RWPE2 (cell line): ENCODE data around the gene PEAK3.
A peak's percentile ranks its signal among the peaks of the same experiment; 100 is the strongest.

Experiments
- ATAC-seq: fragments of 200-7000 bp; cut with Tn5 transposase; 3 replicates; pipeline ENCODE4 v1.9.1; 2021; ENCODE audit warnings: low read depth
- DNase-seq: peaks from one replicate; pipeline ENCODE4 v3.0.0-alpha.2; 2020; ENCODE audit warnings: low spot score
- H3K27ac ChIP-seq: fragments of 450-650 bp; 2 replicates; pipeline ENCODE4 v1.5.1; 2017; ENCODE audit warnings: mild to moderate bottlenecking; ENCODE audit not compliant: poor library complexity, severe bottlenecking
- H3K27me3 ChIP-seq: fragments of 250-450 bp; sonication (Bioruptor Pico); 2 replicates; pipeline ENCODE4 v1.5.1; 2021; ENCODE audit warnings: mild to moderate bottlenecking, moderate library complexity; ENCODE audit not compliant: insufficient read depth, poor library complexity, severe bottlenecking
- H3K36me3 ChIP-seq: fragments of 250-450 bp; sonication (Bioruptor Pico); 2 replicates; pipeline ENCODE4 v1.5.1; 2020; ENCODE audit warnings: low read depth, mild to moderate bottlenecking, moderate library complexity
- H3K4me1 ChIP-seq: fragments of 250-450 bp; sonication (Bioruptor Pico); 2 replicates; pipeline ENCODE4 v1.5.1; 2021; ENCODE audit warnings: mild to moderate bottlenecking, moderate library complexity; ENCODE audit not compliant: insufficient read depth, poor library complexity, severe bottlenecking
- H3K4me3 ChIP-seq: fragments of 250-450 bp; sonication (Bioruptor Pico); 2 replicates; pipeline ENCODE4 v1.5.1; 2021; ENCODE audit warnings: mild to moderate bottlenecking, moderate library complexity; ENCODE audit not compliant: severe bottlenecking
- H3K9me3 ChIP-seq: fragments of 250-450 bp; sonication (Bioruptor Pico); 2 replicates; pipeline ENCODE4 v1.5.1; 2021; ENCODE audit warnings: mild to moderate bottlenecking, moderate library complexity; ENCODE audit not compliant: severe bottlenecking
- TF ChIP-seq, protein P1 (sequence below): fragments of 450-650 bp; IDR thresholded peaks from one replicate; pipeline ENCODE4 v1.5.1; 2017; ENCODE audit warnings: mild to moderate bottlenecking, moderate library complexity; ENCODE audit not compliant: poor library complexity, severe bottlenecking

Gene PEAK3

DNA sequence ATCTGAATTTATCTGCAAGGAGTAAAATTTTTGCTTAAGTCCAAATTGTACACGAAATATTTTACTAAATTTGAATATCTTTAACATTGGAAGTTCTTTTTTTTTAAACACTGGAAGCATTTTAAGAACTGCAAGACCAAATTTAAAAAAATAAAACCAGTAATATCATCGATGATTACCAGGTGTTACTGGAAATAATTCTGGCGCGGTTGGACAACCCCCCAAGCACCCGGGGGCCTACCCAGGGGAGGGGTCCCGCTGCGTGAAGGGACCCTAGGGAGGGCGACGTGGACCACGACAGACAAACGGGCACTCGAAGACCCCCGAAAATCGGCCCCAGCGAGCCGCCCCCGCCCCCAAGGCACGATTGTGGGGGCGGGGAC, 13.1 kb downstream of the PEAK3 start:
- Histone ChIP-seq H3K36me3 (peaks cover 32% of the 10 kb centered on the region), H3K4me3 (peak overlapping the region; percentile 95), H3K27ac (peak overlapping the region; percentile 87), H3K9me3 (no peaks in the 10 kb centered on the region), H3K27me3 (no peaks in the 10 kb centered on the region), H3K4me1 (peaks cover 8% of the 10 kb centered on the region)
- ATAC-seq (no peak), DNase-seq (no peak)
- TF ChIP-seq, protein P1, sequence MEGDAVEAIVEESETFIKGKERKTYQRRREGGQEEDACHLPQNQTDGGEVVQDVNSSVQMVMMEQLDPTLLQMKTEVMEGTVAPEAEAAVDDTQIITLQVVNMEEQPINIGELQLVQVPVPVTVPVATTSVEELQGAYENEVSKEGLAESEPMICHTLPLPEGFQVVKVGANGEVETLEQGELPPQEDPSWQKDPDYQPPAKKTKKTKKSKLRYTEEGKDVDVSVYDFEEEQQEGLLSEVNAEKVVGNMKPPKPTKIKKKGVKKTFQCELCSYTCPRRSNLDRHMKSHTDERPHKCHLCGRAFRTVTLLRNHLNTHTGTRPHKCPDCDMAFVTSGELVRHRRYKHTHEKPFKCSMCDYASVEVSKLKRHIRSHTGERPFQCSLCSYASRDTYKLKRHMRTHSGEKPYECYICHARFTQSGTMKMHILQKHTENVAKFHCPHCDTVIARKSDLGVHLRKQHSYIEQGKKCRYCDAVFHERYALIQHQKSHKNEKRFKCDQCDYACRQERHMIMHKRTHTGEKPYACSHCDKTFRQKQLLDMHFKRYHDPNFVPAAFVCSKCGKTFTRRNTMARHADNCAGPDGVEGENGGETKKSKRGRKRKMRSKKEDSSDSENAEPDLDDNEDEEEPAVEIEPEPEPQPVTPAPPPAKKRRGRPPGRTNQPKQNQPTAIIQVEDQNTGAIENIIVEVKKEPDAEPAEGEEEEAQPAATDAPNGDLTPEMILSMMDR = no peak

DNA sequence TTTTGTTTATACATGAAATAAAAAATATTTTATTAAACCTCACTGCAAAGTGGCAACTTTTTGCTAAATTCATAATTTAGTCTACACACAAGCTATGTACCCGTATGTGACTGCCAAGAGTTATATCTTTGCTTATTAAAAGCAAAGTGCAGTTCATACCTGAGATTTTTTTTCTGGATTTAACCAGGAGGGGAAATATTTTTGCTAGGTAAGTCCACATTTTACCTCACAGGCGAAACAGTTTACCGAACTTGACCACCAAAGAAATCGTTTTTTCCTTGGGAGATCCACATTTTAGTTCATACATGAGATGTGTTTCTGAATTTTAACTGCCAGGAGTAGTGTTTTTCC, 13.5 kb downstream of the PEAK3 start:
- TF ChIP-seq, protein P1 = no peak
- Histone ChIP-seq H3K27ac (peak overlapping the region; percentile 87), H3K4me1 (peaks cover 8% of the 10 kb centered on the region), H3K4me3 (peak overlapping the region; percentile 95), H3K9me3 (no peaks in the 10 kb centered on the region), H3K27me3 (no peaks in the 10 kb centered on the region), H3K36me3 (peaks cover 32% of the 10 kb centered on the region)
- ATAC-seq (no peak), DNase-seq (no peak)

DNA sequence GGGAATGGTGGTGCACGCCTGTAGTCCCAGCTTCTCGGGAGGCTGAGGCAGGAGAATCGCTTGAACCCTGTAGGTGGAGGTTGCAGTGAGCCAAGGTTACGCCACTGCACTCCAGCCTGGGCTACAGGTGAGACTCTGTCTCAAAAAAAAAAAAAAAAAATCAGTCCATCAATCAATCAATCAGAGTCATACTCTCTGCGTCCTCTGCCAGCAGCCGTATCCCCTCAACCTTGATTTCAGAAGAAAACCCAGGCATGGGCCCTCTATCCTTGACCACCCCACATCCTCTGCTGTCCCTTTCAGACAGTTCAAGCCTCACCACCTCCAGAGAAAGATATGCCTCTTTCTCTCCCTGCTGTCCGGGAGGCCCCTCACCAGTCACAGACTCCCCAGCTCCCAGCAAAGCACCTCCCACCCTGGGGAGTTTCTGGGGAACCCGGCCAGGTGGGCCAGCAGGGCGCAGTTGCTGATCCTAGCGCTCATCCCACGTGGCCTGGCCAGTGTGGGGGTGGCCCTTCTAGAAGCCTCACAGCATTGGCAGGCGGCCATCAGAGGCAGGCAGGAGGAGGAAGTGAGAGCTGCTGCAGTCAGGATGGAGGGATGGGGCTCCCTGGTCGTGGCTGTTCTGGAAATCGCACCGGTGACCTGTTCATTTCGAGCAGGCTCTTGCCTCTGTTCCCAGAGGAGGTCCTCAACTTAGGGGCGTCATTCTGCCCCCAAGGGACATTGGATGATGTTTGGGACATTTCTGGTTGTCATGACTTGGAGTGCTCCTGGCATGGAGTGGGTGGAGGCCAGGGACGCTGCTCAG, 15.6 kb downstream of the PEAK3 start:
- Histone ChIP-seq H3K27ac (no peak overlapping the region), H3K36me3 (peaks cover 11% of the 10 kb centered on the region), H3K4me3 (no peak overlapping the region), H3K9me3 (no peaks in the 10 kb centered on the region), H3K4me1 (peaks cover 4% of the 10 kb centered on the region), H3K27me3 (no peaks in the 10 kb centered on the region)
- TF ChIP-seq, protein P1 = no peak
- DNase-seq = peak; percentile 61
- ATAC-seq = no peak

DNA sequence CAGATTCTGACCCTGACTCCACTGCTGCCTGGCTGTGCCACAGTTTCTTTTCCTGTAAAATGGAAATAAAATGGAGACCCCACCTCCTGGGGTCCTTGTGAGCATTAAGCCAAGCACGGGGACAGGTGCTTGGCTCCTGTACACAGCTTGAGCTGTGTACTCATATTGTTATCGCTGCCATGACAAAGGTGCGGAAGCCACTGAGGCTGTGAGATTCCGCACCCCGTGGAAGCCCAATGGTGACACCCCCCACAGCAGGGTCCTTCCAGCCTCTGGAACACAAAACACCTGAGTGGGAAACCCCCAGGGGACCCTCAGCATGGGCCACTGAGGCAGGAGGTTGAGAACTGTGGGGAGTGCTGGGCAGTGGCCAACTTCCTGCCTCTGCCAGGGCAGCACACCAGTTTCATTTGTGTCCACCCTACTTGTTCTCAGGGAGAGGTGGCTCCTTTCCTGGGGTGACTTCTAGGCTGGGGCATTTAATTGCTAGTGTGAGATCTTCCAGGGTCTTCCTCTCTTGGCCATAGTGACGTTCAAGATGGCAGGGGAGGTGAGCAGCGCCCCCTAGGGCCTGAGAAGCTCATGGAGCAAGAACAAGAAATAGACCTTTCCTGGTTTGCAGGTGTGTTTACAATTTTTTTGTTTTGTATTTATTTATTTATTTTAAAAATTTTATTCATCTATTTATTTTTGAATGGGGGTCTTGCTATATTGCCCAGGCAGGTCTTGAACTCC, 20.4 kb downstream of the PEAK3 start:
- DNase-seq = no peak
- H3K4me1 ChIP-seq = no peaks in the 10 kb centered on the region

More for the DNA sequence above, 20.4 kb downstream of the PEAK3 start:
- TF ChIP-seq, protein P1 = peak; percentile 34
- ATAC-seq = no peak
- no peaks in the 10 kb centered on the region for H3K36me3 ChIP-seq
- no peaks in the 10 kb centered on the region for H3K9me3 ChIP-seq
- H3K27ac ChIP-seq = no peak overlapping the region
- no peaks in the 10 kb centered on the region for H3K27me3 ChIP-seq
- H3K4me3 ChIP-seq = no peak overlapping the region
